RWPE2 (cell line): ENCODE data around the gene FOSB.

Experiments
- ATAC-seq: fragments of 200-7000 bp; cut with Tn5 transposase; 3 replicates; pipeline ENCODE4 v1.9.1; 2021; ENCODE audit warnings: low read depth
- DNase-seq: peaks from one replicate; pipeline ENCODE4 v3.0.0-alpha.2; 2020; ENCODE audit warnings: low spot score
- H3K27ac ChIP-seq: fragments of 450-650 bp; 2 replicates; pipeline ENCODE4 v1.5.1; 2017; ENCODE audit warnings: mild to moderate bottlenecking; ENCODE audit not compliant: poor library complexity, severe bottlenecking
- H3K27me3 ChIP-seq: fragments of 250-450 bp; sonication (Bioruptor Pico); 2 replicates; pipeline ENCODE4 v1.5.1; 2021; ENCODE audit warnings: mild to moderate bottlenecking, moderate library complexity; ENCODE audit not compliant: insufficient read depth, poor library complexity, severe bottlenecking
- H3K36me3 ChIP-seq: fragments of 250-450 bp; sonication (Bioruptor Pico); 2 replicates; pipeline ENCODE4 v1.5.1; 2020; ENCODE audit warnings: low read depth, mild to moderate bottlenecking, moderate library complexity
- H3K4me1 ChIP-seq: fragments of 250-450 bp; sonication (Bioruptor Pico); 2 replicates; pipeline ENCODE4 v1.5.1; 2021; ENCODE audit warnings: mild to moderate bottlenecking, moderate library complexity; ENCODE audit not compliant: insufficient read depth, poor library complexity, severe bottlenecking
- H3K4me3 ChIP-seq: fragments of 250-450 bp; sonication (Bioruptor Pico); 2 replicates; pipeline ENCODE4 v1.5.1; 2021; ENCODE audit warnings: mild to moderate bottlenecking, moderate library complexity; ENCODE audit not compliant: severe bottlenecking
- H3K9me3 ChIP-seq: fragments of 250-450 bp; sonication (Bioruptor Pico); 2 replicates; pipeline ENCODE4 v1.5.1; 2021; ENCODE audit warnings: mild to moderate bottlenecking, moderate library complexity; ENCODE audit not compliant: severe bottlenecking
- CTCF ChIP-seq: fragments of 450-650 bp; IDR thresholded peaks from one replicate; pipeline ENCODE4 v1.5.1; 2017; ENCODE audit warnings: mild to moderate bottlenecking, moderate library complexity; ENCODE audit not compliant: poor library complexity, severe bottlenecking

Gene FOSB

GRCh38 chr19:45472563-45473366 is 5.0 kb downstream of the FOSB start:
- Histone ChIP-seq H3K36me3 (no peaks in the 10 kb centered on the region), H3K4me1 (peaks cover 4% of the 10 kb centered on the region), H3K4me3 (no peak overlapping the region), H3K27ac (no peak overlapping the region), H3K9me3 (no peaks in the 10 kb centered on the region), H3K27me3 (no peaks in the 10 kb centered on the region)
- ATAC-seq, result no peak
- no peak for TF ChIP-seq CTCF
- no peak for DNase-seq

DNA sequence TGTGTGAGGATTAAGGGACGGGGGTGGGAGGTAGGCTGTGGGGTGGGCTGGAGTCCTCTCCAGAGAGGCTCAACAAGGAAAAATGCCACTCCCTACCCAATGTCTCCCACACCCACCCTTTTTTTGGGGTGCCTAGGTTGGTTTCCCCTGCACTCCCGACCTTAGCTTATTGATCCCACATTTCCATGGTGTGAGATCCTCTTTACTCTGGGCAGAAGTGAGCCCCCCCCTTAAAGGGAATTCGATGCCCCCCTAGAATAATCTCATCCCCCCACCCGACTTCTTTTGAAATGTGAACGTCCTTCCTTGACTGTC is 5.5 kb downstream of the FOSB start:
- DNase-seq (no peak), ATAC-seq (no peak)
- Histone ChIP-seq H3K9me3 (no peaks in the 10 kb centered on the region), H3K27ac (no peak overlapping the region), H3K27me3 (no peaks in the 10 kb centered on the region), H3K4me1 (peaks cover 4% of the 10 kb centered on the region), H3K4me3 (no peak overlapping the region), H3K36me3 (no peaks in the 10 kb centered on the region)
- no peak for TF ChIP-seq CTCF

DNA sequence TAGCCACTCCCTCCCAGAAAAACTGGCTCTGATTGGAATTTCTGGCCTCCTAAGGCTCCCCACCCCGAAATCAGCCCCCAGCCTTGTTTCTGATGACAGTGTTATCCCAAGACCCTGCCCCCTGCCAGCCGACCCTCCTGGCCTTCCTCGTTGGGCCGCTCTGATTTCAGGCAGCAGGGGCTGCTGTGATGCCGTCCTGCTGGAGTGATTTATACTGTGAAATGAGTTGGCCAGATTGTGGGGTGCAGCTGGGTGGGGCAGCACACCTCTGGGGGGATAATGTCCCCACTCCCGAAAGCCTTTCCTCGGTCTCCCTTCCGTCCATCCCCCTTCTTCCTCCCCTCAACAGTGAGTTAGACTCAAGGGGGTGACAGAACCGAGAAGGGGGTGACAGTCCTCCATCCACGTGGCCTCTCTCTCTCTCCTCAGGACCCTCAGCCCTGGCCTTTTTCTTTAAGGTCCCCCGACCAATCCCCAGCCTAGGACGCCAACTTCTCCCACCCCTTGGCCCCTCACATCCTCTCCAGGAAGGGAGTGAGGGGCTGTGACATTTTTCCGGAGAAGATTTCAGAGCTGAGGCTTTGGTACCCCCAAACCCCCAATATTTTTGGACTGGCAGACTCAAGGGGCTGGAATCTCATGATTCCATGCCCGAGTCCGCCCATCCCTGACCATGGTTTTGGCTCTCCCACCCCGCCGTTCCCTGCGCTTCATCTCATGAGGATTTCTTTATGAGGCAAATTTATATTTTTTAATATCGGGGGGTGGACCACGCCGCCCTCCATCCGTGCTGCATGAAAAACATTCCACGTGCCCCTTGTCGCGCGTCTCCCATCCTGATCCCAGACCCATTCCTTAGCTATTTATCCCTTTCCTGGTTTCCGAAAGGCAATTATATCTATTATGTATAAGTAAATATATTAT is 6.1 kb downstream of the FOSB start:
- Histone ChIP-seq H3K27ac (no peak overlapping the region), H3K27me3 (no peaks in the 10 kb centered on the region), H3K9me3 (no peaks in the 10 kb centered on the region), H3K36me3 (no peaks in the 10 kb centered on the region), H3K4me3 (no peak overlapping the region), H3K4me1 (peaks cover 4% of the 10 kb centered on the region)
- DNase-seq (no peak), ATAC-seq (no peak)
- no peak for TF ChIP-seq CTCF

DNA sequence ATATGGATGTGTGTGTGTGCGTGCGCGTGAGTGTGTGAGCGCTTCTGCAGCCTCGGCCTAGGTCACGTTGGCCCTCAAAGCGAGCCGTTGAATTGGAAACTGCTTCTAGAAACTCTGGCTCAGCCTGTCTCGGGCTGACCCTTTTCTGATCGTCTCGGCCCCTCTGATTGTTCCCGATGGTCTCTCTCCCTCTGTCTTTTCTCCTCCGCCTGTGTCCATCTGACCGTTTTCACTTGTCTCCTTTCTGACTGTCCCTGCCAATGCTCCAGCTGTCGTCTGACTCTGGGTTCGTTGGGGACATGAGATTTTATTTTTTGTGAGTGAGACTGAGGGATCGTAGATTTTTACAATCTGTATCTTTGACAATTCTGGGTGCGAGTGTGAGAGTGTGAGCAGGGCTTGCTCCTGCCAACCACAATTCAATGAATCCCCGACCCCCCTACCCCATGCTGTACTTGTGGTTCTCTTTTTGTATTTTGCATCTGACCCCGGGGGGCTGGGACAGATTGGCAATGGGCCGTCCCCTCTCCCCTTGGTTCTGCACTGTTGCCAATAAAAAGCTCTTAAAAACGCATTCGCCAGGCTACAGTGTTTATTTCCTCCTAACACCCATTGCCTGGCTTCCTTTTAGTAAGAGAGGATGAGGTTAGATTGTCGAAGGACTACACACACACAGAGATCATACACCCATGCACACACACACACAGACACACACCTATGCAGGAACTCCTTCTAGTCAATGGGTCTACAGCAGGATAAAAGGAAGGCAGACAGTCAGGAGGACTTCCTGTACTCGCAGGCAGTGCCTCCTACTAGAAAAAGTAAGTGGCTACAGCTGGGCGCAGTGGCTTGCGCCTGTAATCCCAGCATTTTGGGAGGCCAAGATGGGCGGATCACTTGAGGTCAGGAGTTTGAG is 7.1 kb downstream of the FOSB start:
- DNase-seq (no peak), ATAC-seq (no peak)
- Histone ChIP-seq H3K4me1 (peaks cover 4% of the 10 kb centered on the region), H3K4me3 (no peak overlapping the region), H3K27ac (no peak overlapping the region), H3K36me3 (no peaks in the 10 kb centered on the region), H3K9me3 (no peaks in the 10 kb centered on the region), H3K27me3 (no peaks in the 10 kb centered on the region)
- no peak for TF ChIP-seq CTCF
